CD14-positive monocyte (primary cell): Measurements from ENCODE around the gene ADAT1. TPM values are rescaled to one million over a fixed set of nuclear protein-coding genes. Genes with fewer than 3 reads are reported as not detected.

ENCODE experiments used
- DNase-seq, 3 donors: peaks; one replicate each; pipeline ENCODE4 v3.0.0-alpha.2; 2011 to 2022
- H2AFZ ChIP-seq: 2 replicates; pipeline ENCODE4 v1.6.0; 2012; ENCODE audit warnings: mild to moderate bottlenecking, low read depth, low read length, inconsistent platforms; ENCODE audit not compliant: insufficient read depth, poor library complexity, severe bottlenecking
- H3K27ac ChIP-seq, 2 donors: 1 replicate in 1 of 2; 2 replicates in 1 of 2; pipeline ENCODE4 v1.5.1; 2012 to 2013; ENCODE audit warnings: low read length in 2 of 2, control low read depth in 1 of 2, inconsistent platforms in 1 of 2, low read depth in 1 of 2, mild to moderate bottlenecking in 1 of 2
- H3K27me3 ChIP-seq, 2 donors: one replicate each; pipeline versions ENCODE4 v1.6.0 to v1.6.1; 2011 to 2013; ENCODE audit warnings: low read length in 2 of 2; ENCODE audit not compliant: control insufficient read depth in 2 of 2, insufficient read depth in 2 of 2
- H3K36me3 ChIP-seq, 2 donors: replicated peaks in 1 of 2; 1 replicate in 1 of 2; 2 replicates in 1 of 2; pipeline versions ENCODE4 v1.5.1 to v1.6.1; 2012 to 2013; ENCODE audit warnings: low read length in 2 of 2, control low read depth in 1 of 2, inconsistent platforms in 1 of 2, mild to moderate bottlenecking in 1 of 2; ENCODE audit not compliant: insufficient read depth in 2 of 2, control insufficient read depth in 1 of 2
- H3K4me1 ChIP-seq, 2 donors: 1 replicate in 1 of 2; 2 replicates in 1 of 2; pipeline versions ENCODE4 v1.5.1 to v1.6.1; 2012 to 2013; ENCODE audit warnings: low read length in 2 of 2, control low read depth in 1 of 2, inconsistent platforms in 1 of 2, mild to moderate bottlenecking in 1 of 2, moderate library complexity in 1 of 2; ENCODE audit not compliant: insufficient read depth in 2 of 2, control insufficient read depth in 1 of 2
- H3K4me2 ChIP-seq: replicated peaks from 2 replicates; pipeline ENCODE3; 2012; ENCODE audit warnings: low read length, moderate library complexity, mild to moderate bottlenecking; ENCODE audit not compliant: poor library complexity, severe bottlenecking; ENCODE audit errors: extremely low read depth
- H3K4me3 ChIP-seq, 3 experiments: fragments of 200-600 bp in 1 of 3; sonication (generic) in 1 of 3; replicated peaks in 1 of 3; 1 replicate in 2 of 3; 2 replicates in 1 of 3; pipeline ENCODE4 v1.5.1; 2011 to 2013; ENCODE audit warnings: low read length in 3 of 3, mild to moderate bottlenecking in 3 of 3, control low read depth in 2 of 3, low read depth in 2 of 3, inconsistent platforms in 1 of 3, moderate library complexity in 1 of 3
- H3K79me2 ChIP-seq: 2 replicates; pipeline ENCODE4 v1.6.0; 2012; ENCODE audit warnings: mild to moderate bottlenecking, control low read depth, inconsistent platforms, low read length, moderate library complexity; ENCODE audit not compliant: insufficient read depth
- H3K9ac ChIP-seq: 2 replicates; pipeline ENCODE4 v1.6.0; 2017; ENCODE audit warnings: low read length, mild to moderate bottlenecking; ENCODE audit not compliant: insufficient read depth, poor library complexity, severe bottlenecking
- H3K9me3 ChIP-seq, 2 donors: replicated peaks in 1 of 2; 1 replicate in 1 of 2; 2 replicates in 1 of 2; pipeline versions ENCODE4 v1.5.1 to v1.6.1; 2012 to 2013; ENCODE audit warnings: low read length in 2 of 2, control low read depth in 1 of 2; ENCODE audit not compliant: control insufficient read depth in 1 of 2, insufficient read depth in 1 of 2
- H4K20me1 ChIP-seq: 2 replicates; pipeline ENCODE4 v1.6.0; 2012; ENCODE audit warnings: mild to moderate bottlenecking, low read length, control low read depth, moderate library complexity; ENCODE audit not compliant: insufficient read depth
- H3K27ac Mint-ChIP-seq, 7 donors: one replicate each; pipeline ENCODE4 v1.8.0; 2020; ENCODE audit warnings: mild to moderate bottlenecking in 7 of 7, mixed read lengths in 7 of 7, moderate library complexity in 6 of 7, inconsistent platforms in 2 of 7
- H3K27me3 Mint-ChIP-seq, 3 donors: one replicate each; pipeline ENCODE4 v1.8.0; 2021 to 2022; ENCODE audit warnings: low read depth in 3 of 3, mild to moderate bottlenecking in 3 of 3, mixed read lengths in 3 of 3, moderate library complexity in 3 of 3, inconsistent platforms in 1 of 3
- H3K36me3 Mint-ChIP-seq, 2 donors: one replicate each; pipeline ENCODE4 v1.8.0; 2020; ENCODE audit warnings: mixed read lengths in 2 of 2, inconsistent platforms in 1 of 2, mild to moderate bottlenecking in 1 of 2
- H3K4me1 Mint-ChIP-seq: one replicate; pipeline ENCODE4 v1.8.0; 2020; ENCODE audit warnings: mild to moderate bottlenecking, mixed read lengths
- H3K4me3 Mint-ChIP-seq, 2 donors: one replicate each; pipeline ENCODE4 v1.8.0; 2020; ENCODE audit warnings: mild to moderate bottlenecking in 2 of 2, mixed read lengths in 2 of 2, moderate library complexity in 1 of 2
- H3K9me3 Mint-ChIP-seq, 7 donors: one replicate each; pipeline ENCODE4 v1.8.0; 2020 to 2022; ENCODE audit warnings: mixed read lengths in 7 of 7, mild to moderate bottlenecking in 6 of 7, moderate library complexity in 6 of 7, inconsistent platforms in 2 of 7
- CTCF ChIP-seq: fragments of 200-600 bp; IDR thresholded peaks from one replicate; pipeline ENCODE4 v1.8.0; 2022; ENCODE audit warnings: antibody characterized with exemption, mild to moderate bottlenecking
- whole genome bisulfite sequencing: methylation state at CpG from one replicate; pipeline ENCODE4 v1.1.5; 2013; ENCODE audit warnings: missing lambda C conversion rate; ENCODE audit not compliant: insufficient coverage; 5-methylcytosine and 5-hydroxymethylcytosine counted together
- intact Hi-C, 2 donors: fragments of 100-400 bp; cut with micrococcal nuclease; formaldehyde crosslinking; loops; one replicate each; pipeline versions ENCODE4 v1.15.0 to v1.15.1; 2023
- polyA plus RNA-seq, 3 donors: library from polyadenylated mRNA; depleted of rRNA in 1 of 3; unstranded in 2 of 3; stranded (reverse) in 1 of 3; fragments of 300-500 nt in 2 of 3; fragments of >200 nt in 1 of 3; fragmentation: Illumina TruSeq in 2 of 3; gene quantifications; 1 replicate in 2 of 3; 2 replicates in 1 of 3; pipeline ENCODE4 v1.2.3, GENCODE V29; 2012 to 2021

The ADAT1 gene
- polyA plus RNA-seq, 3 donors, result 16.8 to 18.9 (median 17.8) TPM

GRCh38 chr16:75578212-75578611 is 44.9 kb downstream of the ADAT1 start:
- Histone ChIP-seq H3K27ac (no peak overlapping the region), H3K4me2 (no peak overlapping the region), H3K4me3 (no peak overlapping the region), H3K9me3 (no peaks in the 10 kb centered on the region), H3K9ac (no peak overlapping the region), H3K4me1 (peaks cover 0 to 2% of the 10 kb centered on the region in 2 donors), H4K20me1 (peaks cover 35% of the 10 kb centered on the region), H2AFZ (no peak overlapping the region), H3K79me2 (peaks cover 4% of the 10 kb centered on the region), H3K36me3 (peaks cover 61 to 79% of the 10 kb centered on the region in 2 donors), H3K27me3 (no peaks in the 10 kb centered on the region)
- intact Hi-C loops, result no loop called here
- no peak overlapping the region for H3K4me3 Mint-ChIP-seq
- WGBS, result 100% methylated on average over 2 of the region's 7 CpGs
- H3K36me3 Mint-ChIP-seq, result peaks cover 59 to 71% of the 10 kb centered on the region in 2 donors
- no peaks in the 10 kb centered on the region for H3K27me3 Mint-ChIP-seq
- H3K9me3 Mint-ChIP-seq, result no peaks in the 10 kb centered on the region
- no peak for DNase-seq
- TF ChIP-seq CTCF, result no peak
- H3K27ac Mint-ChIP-seq, result no peak overlapping the region
- peaks cover 7% of the 10 kb centered on the region for H3K4me1 Mint-ChIP-seq

DNA sequence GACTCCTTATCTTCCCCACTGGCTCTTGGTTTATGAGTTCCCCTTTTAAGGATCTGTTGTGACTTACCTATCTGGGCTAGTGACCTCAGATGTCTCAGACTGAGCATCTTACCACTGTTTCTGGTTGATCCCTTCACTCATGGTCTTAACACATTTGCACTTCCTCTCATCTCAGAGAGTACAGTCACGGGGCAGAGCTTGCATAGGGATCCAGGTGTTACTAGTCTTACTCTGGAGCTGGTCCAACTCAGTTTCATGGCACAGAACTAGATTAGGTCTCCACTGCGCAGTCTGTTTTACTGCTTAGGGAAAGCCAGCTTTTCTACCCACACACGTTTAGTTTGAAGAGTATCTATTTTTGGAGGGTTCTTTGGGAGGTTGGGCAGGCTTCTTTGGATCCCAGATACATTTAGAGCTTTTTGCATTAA is 46.7 kb downstream of the ADAT1 start:
- H3K4me1 Mint-ChIP-seq, result peaks cover 24% of the 10 kb centered on the region
- Histone ChIP-seq H3K27ac (no peak overlapping the region), H3K9ac (no peak overlapping the region), H3K79me2 (peaks cover 15% of the 10 kb centered on the region), H3K4me3 (no peak overlapping the region), H3K27me3 (no peaks in the 10 kb centered on the region), H3K36me3 (peaks cover 74 to 96% of the 10 kb centered on the region in 2 donors), H3K9me3 (no peaks in the 10 kb centered on the region), H2AFZ (no peak overlapping the region), H3K4me1 (peaks cover under 1 to 13% of the 10 kb centered on the region in 2 donors), H4K20me1 (peaks cover 52% of the 10 kb centered on the region), H3K4me2 (no peak overlapping the region)
- no peaks in the 10 kb centered on the region for H3K9me3 Mint-ChIP-seq
- no peak for DNase-seq
- intact Hi-C loops, result no loop called here
- H3K27ac Mint-ChIP-seq, result peak overlapping the region in 1 of 7 donors; percentile 60
- WGBS, result 80% methylated on average over 1 of the region's 3 CpGs
- H3K27me3 Mint-ChIP-seq, result no peaks in the 10 kb centered on the region
- H3K4me3 Mint-ChIP-seq, result no peak overlapping the region
- no peak for TF ChIP-seq CTCF
- H3K36me3 Mint-ChIP-seq, result peaks cover 74 to 89% of the 10 kb centered on the region in 2 donors
